Karpas-422 (cell line): ENCODE data around the gene SLCO4A1. TPM values are rescaled to one million over a fixed set of nuclear protein-coding genes. Genes with fewer than 3 reads are reported as not detected.
A peak's percentile ranks its signal among the peaks of the same experiment; 100 is the strongest.

Experiments
- DNase-seq: peaks from one replicate; pipeline ENCODE4 v3.0.0-alpha.2; 2015
- H2AFZ ChIP-seq: fragments of 200-600 bp; sonication (generic); 2 replicates; pipeline ENCODE4 v1.6.1; 2014; ENCODE audit warnings: antibody characterized with exemption, low read length, mixed read lengths
- H3K27ac ChIP-seq: fragments of 200-600 bp; sonication (generic); 2 replicates; pipeline ENCODE4 v1.5.1; 2014; ENCODE audit warnings: mild to moderate bottlenecking, low read length, moderate library complexity
- H3K27me3 ChIP-seq: fragments of 200-600 bp; sonication (generic); 2 replicates; pipeline ENCODE4 v1.6.1; 2014; ENCODE audit warnings: low read length, mixed read lengths
- H3K36me3 ChIP-seq: fragments of 200-600 bp; sonication (generic); 2 replicates; pipeline ENCODE4 v1.6.1; 2014; ENCODE audit warnings: low read length, mixed read lengths; ENCODE audit not compliant: insufficient read depth
- H3K4me1 ChIP-seq: fragments of 200-600 bp; sonication (generic); 2 replicates; pipeline ENCODE4 v1.6.1; 2014; ENCODE audit warnings: mild to moderate bottlenecking, low read length, mixed read lengths
- H3K4me2 ChIP-seq: fragments of 200-600 bp; sonication (generic); 2 replicates; pipeline ENCODE4 v1.6.1; 2014; ENCODE audit warnings: low read length, low read depth, mild to moderate bottlenecking; ENCODE audit not compliant: poor library complexity, severe bottlenecking
- H3K4me3 ChIP-seq: fragments of 200-600 bp; sonication (generic); 2 replicates; pipeline ENCODE4 v1.5.1; 2014; ENCODE audit warnings: mild to moderate bottlenecking, antibody characterized with exemption, low read length, mixed read lengths
- H3K79me2 ChIP-seq: fragments of 200-600 bp; sonication (generic); 2 replicates; pipeline ENCODE4 v1.6.1; 2014; ENCODE audit warnings: mild to moderate bottlenecking, low read length, mixed read lengths
- H3K9ac ChIP-seq: fragments of 200-600 bp; sonication (generic); 2 replicates; pipeline ENCODE4 v1.6.0; 2014; ENCODE audit warnings: low read length
- H3K9me2 ChIP-seq: fragments of 200-600 bp; sonication (generic), shearing (Covaris generic); replicated peaks from 2 replicates; pipeline ENCODE4 v1.6.0; 2014; ENCODE audit warnings: mild to moderate bottlenecking, low read length, moderate library complexity; ENCODE audit not compliant: insufficient read depth
- H3K9me3 ChIP-seq: fragments of 300-700, 200-600 bp; sonication (generic); 2 replicates; pipeline ENCODE4 v1.6.1; 2014; ENCODE audit warnings: low read length, mixed read lengths
- H4K20me1 ChIP-seq: fragments of 200-600 bp; sonication (generic); 2 replicates; pipeline ENCODE4 v1.6.1; 2014; ENCODE audit warnings: mild to moderate bottlenecking, antibody characterized with exemption, low read length, low read depth; ENCODE audit not compliant: insufficient read depth
- total RNA-seq: library from RNA; depleted of rRNA; stranded (reverse); fragments of >200 nt; shearing (Covaris generic); gene quantifications from 2 replicates; pipeline ENCODE4 v1.2.3, GENCODE V29; 2014; ENCODE audit warnings: low replicate concordance

SLCO4A1 gene
- total RNA-seq, 1 experiment from 2014 or later: not detected

DNA sequence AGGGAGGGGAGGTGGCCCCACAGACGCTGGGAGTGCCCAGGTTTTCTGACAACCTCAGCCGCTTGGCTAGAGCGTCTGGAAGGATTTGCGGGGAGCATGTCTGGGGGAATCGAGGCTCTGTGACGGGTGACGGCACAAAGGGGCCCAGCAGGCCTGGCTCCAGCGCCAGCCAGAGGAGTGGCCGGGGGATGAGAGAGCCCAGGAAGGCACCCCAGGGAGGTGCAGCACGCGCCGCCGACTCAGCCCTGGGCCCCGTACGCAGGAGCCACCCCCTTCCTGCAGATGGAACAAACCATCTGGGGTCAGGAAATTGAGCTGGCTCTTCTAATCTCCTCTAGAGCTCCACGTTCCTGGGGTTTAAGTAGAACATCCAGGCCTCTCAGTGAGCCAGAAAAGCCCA, 5.9 kb upstream of the SLCO4A1 start:
- Histone ChIP-seq H3K4me3 (no peak overlapping the region), H3K9ac (no peak overlapping the region), H2AFZ (no peak overlapping the region), H3K27me3 (no peaks in the 10 kb centered on the region), H3K4me2 (no peak overlapping the region), H3K79me2 (no peaks in the 10 kb centered on the region), H3K9me3 (no peaks in the 10 kb centered on the region), H3K36me3 (no peaks in the 10 kb centered on the region), H3K9me2 (no peaks in the 10 kb centered on the region), H3K4me1 (peaks cover 12% of the 10 kb centered on the region), H3K27ac (no peak overlapping the region), H4K20me1 (peaks cover 5% of the 10 kb centered on the region; the same call in 1 of the 2 replicates)
- no peak for DNase-seq

GRCh38 chr20:62637110-62637509, 5.2 kb upstream of the SLCO4A1 start:
- Histone ChIP-seq H2AFZ (no peak overlapping the region), H3K79me2 (no peaks in the 10 kb centered on the region), H3K9me2 (no peaks in the 10 kb centered on the region), H3K9ac (no peak overlapping the region), H3K4me3 (no peak overlapping the region), H3K36me3 (no peaks in the 10 kb centered on the region), H3K4me1 (peaks cover 15% of the 10 kb centered on the region), H3K27ac (no peak overlapping the region), H4K20me1 (peaks cover 5% of the 10 kb centered on the region; the same call in 1 of the 2 replicates), H3K27me3 (no peaks in the 10 kb centered on the region), H3K4me2 (no peak overlapping the region), H3K9me3 (no peaks in the 10 kb centered on the region)
- DNase-seq: peak; percentile 60

- H3K9ac ChIP-seq: no peak overlapping the region
- peaks cover 10% of the 10 kb centered on the region for H3K4me1 ChIP-seq
- no peak overlapping the region for H2AFZ ChIP-seq
- DNase-seq: no peak
- no peak overlapping the region for H3K27ac ChIP-seq
- H3K27me3 ChIP-seq: no peaks in the 10 kb centered on the region
- H4K20me1 ChIP-seq: peaks cover 5% of the 10 kb centered on the region; the same call in 1 of the 2 replicates
- no peaks in the 10 kb centered on the region for H3K9me3 ChIP-seq
- no peaks in the 10 kb centered on the region for H3K79me2 ChIP-seq
- H3K36me3 ChIP-seq: no peaks in the 10 kb centered on the region
- no peak overlapping the region for H3K4me2 ChIP-seq
- H3K4me3 ChIP-seq: no peak overlapping the region
- no peaks in the 10 kb centered on the region for H3K9me2 ChIP-seq
Observed at GRCh38 chr20:62637521-62638054, 4.7 kb upstream of the SLCO4A1 start.

GRCh38 chr20:62638055-62638570, 4.2 kb upstream of the SLCO4A1 start:
- H3K9me3 ChIP-seq: no peaks in the 10 kb centered on the region
- DNase-seq: no peak
- no peaks in the 10 kb centered on the region for H3K79me2 ChIP-seq
- no peak overlapping the region for H2AFZ ChIP-seq
- peaks cover 5% of the 10 kb centered on the region for H3K4me1 ChIP-seq
- H3K36me3 ChIP-seq: no peaks in the 10 kb centered on the region
- H3K27me3 ChIP-seq: no peaks in the 10 kb centered on the region
- no peaks in the 10 kb centered on the region for H3K9me2 ChIP-seq
- no peak overlapping the region for H3K27ac ChIP-seq
- H4K20me1 ChIP-seq: peaks cover 6% of the 10 kb centered on the region; the same call in 1 of the 2 replicates
- no peak overlapping the region for H3K4me2 ChIP-seq
- no peak overlapping the region for H3K9ac ChIP-seq
- no peak overlapping the region for H3K4me3 ChIP-seq

GRCh38 chr20:62638679-62639406, 3.5 kb upstream of the SLCO4A1 start:
- Histone ChIP-seq H3K36me3 (no peaks in the 10 kb centered on the region), H3K9me2 (no peaks in the 10 kb centered on the region), H4K20me1 (peaks cover 14% of the 10 kb centered on the region; the same call in 1 of the 2 replicates), H3K9me3 (no peaks in the 10 kb centered on the region), H3K27ac (no peak overlapping the region), H3K4me1 (peaks cover 5% of the 10 kb centered on the region), H3K4me2 (no peak overlapping the region), H3K4me3 (no peak overlapping the region), H3K79me2 (no peaks in the 10 kb centered on the region), H3K9ac (no peak overlapping the region), H2AFZ (no peak overlapping the region), H3K27me3 (no peaks in the 10 kb centered on the region)
- no peak for DNase-seq

DNA sequence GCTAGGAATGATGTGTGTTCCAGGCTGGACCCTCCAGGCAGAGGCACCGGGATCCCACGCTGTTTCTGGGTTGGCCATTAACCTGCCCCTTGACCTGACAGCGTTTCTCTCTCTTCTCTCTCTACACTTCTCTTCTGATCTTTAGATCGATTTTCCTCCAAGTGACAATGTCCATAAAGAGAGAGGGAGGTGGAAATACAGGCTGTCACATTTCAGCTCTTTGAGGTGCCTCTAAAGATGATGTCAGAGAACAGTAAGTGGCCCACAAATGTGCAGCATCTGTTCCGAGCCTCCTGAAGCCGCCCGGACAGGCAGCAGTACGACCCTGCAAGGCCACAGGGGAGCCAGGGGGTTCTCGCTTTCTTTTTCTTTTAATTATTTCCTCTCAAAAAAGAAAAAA, 2.5 kb upstream of the SLCO4A1 start:
- no peaks in the 10 kb centered on the region for H3K27me3 ChIP-seq
- no peaks in the 10 kb centered on the region for H3K9me3 ChIP-seq
- no peaks in the 10 kb centered on the region for H3K36me3 ChIP-seq
- DNase-seq: no peak
- no peak overlapping the region for H3K4me2 ChIP-seq
- H3K79me2 ChIP-seq: no peaks in the 10 kb centered on the region
- no peaks in the 10 kb centered on the region for H3K9me2 ChIP-seq
- no peak overlapping the region for H3K4me3 ChIP-seq
- H3K9ac ChIP-seq: no peak overlapping the region
- peaks cover 15% of the 10 kb centered on the region; the same call in 1 of the 2 replicates for H4K20me1 ChIP-seq
- no peak overlapping the region for H3K27ac ChIP-seq
- H3K4me1 ChIP-seq: peaks cover 5% of the 10 kb centered on the region
- H2AFZ ChIP-seq: no peak overlapping the region

DNA sequence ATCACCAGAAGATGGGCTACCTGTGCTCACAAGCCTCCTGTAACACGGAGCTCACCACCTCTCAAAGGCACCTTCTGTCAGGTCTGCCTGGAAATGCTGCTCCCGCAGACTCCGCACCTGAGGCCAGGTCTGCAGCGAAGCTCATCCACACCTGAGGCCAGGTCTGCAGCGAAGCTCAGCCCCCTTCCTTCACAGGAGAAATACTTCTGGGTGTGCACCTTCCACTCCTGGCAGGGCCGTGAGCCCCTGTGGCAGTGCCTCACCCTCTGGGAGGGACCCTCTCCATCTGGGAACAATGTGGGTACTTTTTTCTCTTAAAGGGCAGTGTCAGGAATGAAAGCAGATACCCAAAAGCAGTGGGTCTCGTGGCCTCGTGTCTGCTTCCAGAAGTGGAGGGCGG, 1.4 kb upstream of the SLCO4A1 start:
- no peaks in the 10 kb centered on the region for H3K79me2 ChIP-seq
- no peak overlapping the region for H3K27ac ChIP-seq
- no peaks in the 10 kb centered on the region for H3K36me3 ChIP-seq
- no peak overlapping the region for H3K4me2 ChIP-seq
- H3K9me2 ChIP-seq: no peaks in the 10 kb centered on the region
- H3K9ac ChIP-seq: no peak overlapping the region
- no peak for DNase-seq
- H2AFZ ChIP-seq: no peak overlapping the region
- peaks cover 5% of the 10 kb centered on the region for H3K4me1 ChIP-seq
- no peaks in the 10 kb centered on the region for H3K27me3 ChIP-seq
- no peak overlapping the region for H3K4me3 ChIP-seq
- H3K9me3 ChIP-seq: no peaks in the 10 kb centered on the region
- peaks cover 15% of the 10 kb centered on the region; the same call in 1 of the 2 replicates for H4K20me1 ChIP-seq

DNA sequence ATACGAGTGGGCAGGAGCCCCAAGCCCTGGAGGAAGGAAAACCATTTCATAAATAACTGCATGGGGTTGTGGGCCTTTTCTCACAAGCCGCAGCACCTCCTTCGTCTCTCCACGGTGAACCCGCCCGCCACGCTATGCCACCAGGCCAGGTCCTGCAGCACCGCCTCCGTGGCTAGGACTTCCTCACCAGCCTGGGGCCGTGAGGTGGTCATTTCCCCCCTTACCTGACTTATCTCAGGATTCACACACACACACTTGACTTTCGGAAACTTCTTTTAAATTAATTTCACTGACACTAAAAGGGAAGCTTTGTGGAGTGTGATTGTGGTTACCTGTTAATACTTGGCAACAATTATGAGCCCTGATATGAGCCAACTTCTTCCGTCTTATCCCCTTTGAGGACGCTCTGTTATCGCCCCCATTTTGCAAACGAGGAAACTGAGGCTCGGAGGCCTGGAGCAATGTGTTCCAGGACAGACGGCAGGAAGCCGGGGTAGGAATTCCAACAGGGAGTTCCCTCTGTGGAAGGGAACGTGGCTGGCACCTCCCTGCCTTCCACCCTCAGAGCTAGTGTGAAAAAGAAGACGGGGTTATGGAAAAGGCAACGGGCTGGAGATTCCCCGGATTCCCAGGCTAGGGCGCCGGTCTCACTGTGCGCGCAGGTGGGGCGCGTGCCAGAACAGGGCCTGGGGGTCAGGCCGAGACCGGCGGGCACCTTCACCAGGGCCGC, 817 bp upstream of the SLCO4A1 start:
- Histone ChIP-seq H3K9me2 (no peaks in the 10 kb centered on the region), H4K20me1 (peaks cover 15% of the 10 kb centered on the region; the same call in 1 of the 2 replicates), H3K9ac (peak overlapping the region; percentile 62), H3K4me1 (peaks cover 6% of the 10 kb centered on the region), H3K79me2 (no peaks in the 10 kb centered on the region), H3K27ac (no peak overlapping the region), H3K27me3 (no peaks in the 10 kb centered on the region), H2AFZ (peak overlapping the region; percentile 62; the same call in 1 of the 2 replicates), H3K36me3 (no peaks in the 10 kb centered on the region), H3K9me3 (no peaks in the 10 kb centered on the region), H3K4me3 (peak overlapping the region; percentile 65), H3K4me2 (peak overlapping the region; percentile 70)
- no peak for DNase-seq
